Fibroblast of upper back skin (primary cell): ENCODE measurements around the gene ZMAT5.
"Not testable (repeated sequence)": the region's sequence is repeated elsewhere in the genome, so short reads cannot be mapped to it uniquely, and the experiment has no call there.

Experiments
- DNase-seq: peaks from one replicate; pipeline ENCODE4 v3.0.0-alpha.2; 2013

ZMAT5 gene

GRCh38 chr22:29784451-29785361, 17.9 kb upstream of the ZMAT5 start:
- no peak for DNase-seq

- peak; percentile 30 for DNase-seq
These were observed 15.4 kb upstream of the ZMAT5 start for GRCh38 chr22:29782061-29782845.

- DNase-seq = peak; percentile 94
These were observed 14.2 kb upstream of the ZMAT5 start for GRCh38 chr22:29780748-29781676.

- DNase-seq = no peak
These were observed 13.4 kb upstream of the ZMAT5 start for GRCh38 chr22:29780220-29780619.

- peak; percentile 47 for DNase-seq
These were observed 6.4 kb upstream of the ZMAT5 start for GRCh38 chr22:29773233-29773632.

- peak; percentile 68 for DNase-seq
These were observed 5.4 kb upstream of the ZMAT5 start for GRCh38 chr22:29772170-29772641.

GRCh38 chr22:29769723-29770321, 3.0 kb upstream of the ZMAT5 start:
- no peak for DNase-seq

- no peak for DNase-seq
These were observed 1.4 kb upstream of the ZMAT5 start for GRCh38 chr22:29768052-29768693.

- DNase-seq = peak; percentile 89
These were observed 604 bp upstream of the ZMAT5 start, which contains the start of gene UQCR10 for GRCh38 chr22:29767171-29768051. Gene UQCR10, plus strand, starts transcription at chr22:29767369. Its CDS starts 30 bp downstream, at chr22:29767399.

- no peak for DNase-seq
These were observed 739 bp downstream of the ZMAT5 start for GRCh38 chr22:29765905-29766631.

- no peak for DNase-seq
These were observed 4.5 kb downstream of the ZMAT5 start for GRCh38 chr22:29762263-29762662.

- DNase-seq = no peak
These were observed 7.8 kb downstream of the ZMAT5 start for GRCh38 chr22:29758959-29759358.

- no peak for DNase-seq
These were observed 8.7 kb downstream of the ZMAT5 start for GRCh38 chr22:29758068-29758622.

- DNase-seq = no peak
These were observed 9.7 kb downstream of the ZMAT5 start for GRCh38 chr22:29757096-29757495.

- DNase-seq = no peak
These were observed 10.5 kb downstream of the ZMAT5 start for GRCh38 chr22:29756341-29756740.

- DNase-seq = no peak
These were observed 10.9 kb downstream of the ZMAT5 start for GRCh38 chr22:29755889-29756288.

- DNase-seq = not testable (repeated sequence)
These were observed 12.0 kb downstream of the ZMAT5 start for GRCh38 chr22:29754658-29755395.

GRCh38 chr22:29753808-29754657, 12.8 kb downstream of the ZMAT5 start:
- DNase-seq = no peak
